Stimulated activated naive CD8-positive, alpha-beta T cell treated with anti-CD3 and anti-CD28 coated beads, Interleukin-15, Interleukin-2, amounts not matched to agents 100 U/mL and 50 U/mL, for 24 hours (primary cell): ENCODE results near the gene TNRC18.
A peak's percentile ranks its signal among the peaks of the same experiment; 100 is the strongest.
"Not testable (repeated sequence)": the region's sequence is repeated elsewhere in the genome, so short reads cannot be mapped to it uniquely, and the experiment has no call there.

Experiments used
- ATAC-seq: fragments of 150-1000 bp; cut with Tn5 transposase; one replicate; pipeline ENCODE4 v1.10.0; 2021
- DNase-seq: peaks from one replicate; pipeline ENCODE4 v3.0.0; 2021

TNRC18 gene

GRCh38 chr7:5375925-5376324 is 47.7 kb downstream of the TNRC18 start:
- DNase-seq, result no peak
- peak; percentile 34 for ATAC-seq

DNA sequence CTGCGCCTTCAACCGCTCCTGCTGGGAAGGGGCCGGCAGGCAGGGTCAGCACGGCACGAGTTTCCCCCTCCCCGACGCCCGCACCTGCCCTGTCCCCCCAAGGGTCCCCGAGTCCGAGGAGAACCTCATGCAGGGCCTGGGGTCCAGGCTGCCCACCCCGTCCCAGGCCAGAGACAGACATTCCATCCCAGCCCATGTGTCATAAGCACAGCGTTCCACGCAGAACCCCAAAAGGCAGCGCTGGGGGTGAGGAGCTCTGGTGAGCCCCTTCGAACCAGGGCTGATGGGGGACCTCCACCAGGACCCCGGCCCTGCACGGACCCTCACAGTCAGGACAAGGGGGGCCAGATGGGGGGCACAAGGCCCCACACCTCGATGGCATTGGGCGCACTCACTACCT is 49.2 kb downstream of the TNRC18 start:
- no peak for ATAC-seq

GRCh38 chr7:5373300-5373699 is 50.3 kb downstream of the TNRC18 start:
- ATAC-seq (no peak), DNase-seq (no peak)

More for the DNA sequence above, 49.2 kb downstream of the TNRC18 start:
- DNase-seq, result no peak

GRCh38 chr7:5370454-5371353 is 52.9 kb downstream of the TNRC18 start:
- no peak for DNase-seq
- no peak for ATAC-seq

- no peak for ATAC-seq
These were observed 56.0 kb downstream of the TNRC18 start for GRCh38 chr7:5367661-5368060.

GRCh38 chr7:5365976-5366625 is 57.5 kb downstream of the TNRC18 start:
- DNase-seq (peak; percentile 64), ATAC-seq (peak; percentile 78)

More at GRCh38 chr7:5367661-5368060, 56.0 kb downstream of the TNRC18 start:
- no peak for DNase-seq

DNA sequence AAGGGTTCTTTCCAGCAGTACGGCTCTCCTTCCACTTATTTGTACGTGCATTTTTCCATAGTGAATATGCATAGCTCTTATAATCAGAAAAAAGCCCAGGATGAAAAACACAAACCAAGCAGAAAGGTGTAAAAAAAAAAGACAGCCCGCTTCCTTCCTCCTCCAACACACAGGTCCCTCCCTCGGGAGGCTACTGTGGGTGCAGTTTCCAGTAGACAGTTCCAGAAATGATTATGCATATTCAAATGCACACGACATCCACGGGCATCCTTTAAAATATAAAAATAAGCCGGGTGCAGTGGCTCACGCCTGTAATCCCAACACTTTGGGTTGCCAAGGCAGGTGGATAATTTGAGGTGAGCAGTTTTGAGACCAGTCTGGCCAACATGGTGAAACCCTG is 59.9 kb downstream of the TNRC18 start:
- ATAC-seq (no peak), DNase-seq (no peak)

- DNase-seq (no peak), ATAC-seq (no peak)
These were observed 61.2 kb downstream of the TNRC18 start for GRCh38 chr7:5362466-5362865.

- ATAC-seq (no peak), DNase-seq (no peak)
These were observed 62.0 kb downstream of the TNRC18 start for GRCh38 chr7:5361446-5362127.

- ATAC-seq (no peak), DNase-seq (no peak)
These were observed 62.7 kb downstream of the TNRC18 start for GRCh38 chr7:5360971-5361370.

DNA sequence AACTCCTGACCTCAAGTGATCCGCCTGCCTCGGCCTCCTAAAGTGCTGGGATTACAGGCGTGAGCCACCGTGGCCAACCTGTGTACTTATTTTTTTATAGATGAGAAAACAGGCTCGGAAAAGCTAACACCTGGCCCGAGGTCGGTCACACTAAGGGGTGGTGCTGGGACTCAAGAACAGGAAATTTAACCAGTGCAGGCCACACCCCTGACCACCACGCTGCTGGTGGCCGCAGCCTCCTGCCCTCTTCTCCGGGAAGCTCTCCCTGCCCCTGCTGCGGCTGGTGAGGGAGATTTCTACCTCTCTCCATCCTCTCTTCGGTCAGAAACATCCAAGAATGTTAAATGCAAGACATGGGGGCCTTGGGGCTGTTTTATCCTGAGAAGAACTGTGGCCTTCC is 63.2 kb downstream of the TNRC18 start:
- DNase-seq (no peak), ATAC-seq (no peak)

GRCh38 chr7:5360021-5360420 is 63.6 kb downstream of the TNRC18 start:
- ATAC-seq, DNase-seq: not testable (repeated sequence)

DNA sequence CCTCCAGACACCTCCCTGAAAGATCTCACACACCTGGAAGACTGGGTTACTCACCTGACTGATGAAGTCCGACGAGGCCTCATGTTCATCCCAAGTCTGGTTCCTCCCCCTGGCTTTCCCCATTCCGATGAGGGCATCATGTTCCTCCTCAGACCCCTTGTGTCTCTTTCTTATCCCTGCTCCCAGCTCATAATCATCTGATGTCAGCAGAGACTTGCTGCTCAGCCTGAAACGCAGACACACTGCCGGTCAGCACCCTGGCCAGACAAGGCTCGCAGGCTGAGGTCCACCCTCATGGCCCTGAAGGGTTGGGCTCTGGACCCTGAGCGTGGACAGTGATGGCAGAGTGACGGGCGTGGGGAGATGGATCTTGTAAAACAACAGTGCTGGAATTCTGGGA is 64.3 kb downstream of the TNRC18 start:
- no peak for ATAC-seq
- DNase-seq, result no peak

GRCh38 chr7:5357951-5358350 is 65.7 kb downstream of the TNRC18 start:
- ATAC-seq (no peak), DNase-seq (no peak)

DNA sequence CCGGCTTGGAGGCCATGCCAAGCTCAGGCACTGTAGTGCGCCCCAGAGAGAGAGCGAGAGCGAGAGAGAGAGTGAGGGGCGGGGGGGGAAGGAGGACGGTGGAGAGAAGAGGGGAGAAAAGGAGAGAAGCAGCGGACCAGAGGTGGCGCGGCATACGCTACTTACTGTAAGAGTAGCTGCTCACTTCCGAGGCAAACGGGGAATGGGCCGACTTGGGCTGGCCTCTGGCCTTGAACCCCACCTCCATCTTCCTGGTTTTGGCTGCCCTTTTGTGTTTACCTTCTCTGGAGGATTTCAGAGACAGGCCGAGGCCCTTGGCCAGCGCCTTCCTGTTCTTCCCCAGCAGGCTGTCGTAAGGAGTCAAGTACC is 66.9 kb downstream of the TNRC18 start:
- ATAC-seq (no peak), DNase-seq (no peak)

GRCh38 chr7:5354460-5355232 is 69.0 kb downstream of the TNRC18 start:
- DNase-seq, result no peak
- no peak for ATAC-seq

DNA sequence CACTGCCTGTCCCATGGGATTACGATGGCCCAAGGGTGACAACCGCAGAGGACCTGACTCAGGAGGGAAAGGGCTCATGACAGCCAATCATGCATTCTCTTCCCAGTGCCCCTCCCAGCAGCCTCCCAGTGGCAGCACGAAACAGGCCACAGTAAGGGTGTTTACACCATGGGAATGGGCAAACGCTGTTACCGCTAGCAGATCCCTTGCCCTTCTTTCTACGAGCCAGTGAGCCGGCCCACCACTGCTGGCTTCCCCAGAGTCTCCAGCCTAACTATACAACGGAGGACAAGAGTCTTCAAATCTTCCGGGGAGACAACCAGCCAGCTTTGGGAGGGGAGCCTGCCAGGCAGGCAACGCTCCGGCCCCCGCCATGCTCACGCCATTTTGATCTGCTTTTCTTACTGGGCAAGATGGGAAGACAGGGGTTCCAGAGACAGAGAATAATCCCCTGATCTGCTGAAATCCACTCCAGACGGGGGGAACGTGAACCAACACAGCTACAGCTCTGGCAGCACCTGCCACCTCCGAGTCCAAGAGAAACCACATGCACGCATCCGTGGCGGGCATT is 71.1 kb downstream of the TNRC18 start:
- DNase-seq (no peak), ATAC-seq (no peak)

DNA sequence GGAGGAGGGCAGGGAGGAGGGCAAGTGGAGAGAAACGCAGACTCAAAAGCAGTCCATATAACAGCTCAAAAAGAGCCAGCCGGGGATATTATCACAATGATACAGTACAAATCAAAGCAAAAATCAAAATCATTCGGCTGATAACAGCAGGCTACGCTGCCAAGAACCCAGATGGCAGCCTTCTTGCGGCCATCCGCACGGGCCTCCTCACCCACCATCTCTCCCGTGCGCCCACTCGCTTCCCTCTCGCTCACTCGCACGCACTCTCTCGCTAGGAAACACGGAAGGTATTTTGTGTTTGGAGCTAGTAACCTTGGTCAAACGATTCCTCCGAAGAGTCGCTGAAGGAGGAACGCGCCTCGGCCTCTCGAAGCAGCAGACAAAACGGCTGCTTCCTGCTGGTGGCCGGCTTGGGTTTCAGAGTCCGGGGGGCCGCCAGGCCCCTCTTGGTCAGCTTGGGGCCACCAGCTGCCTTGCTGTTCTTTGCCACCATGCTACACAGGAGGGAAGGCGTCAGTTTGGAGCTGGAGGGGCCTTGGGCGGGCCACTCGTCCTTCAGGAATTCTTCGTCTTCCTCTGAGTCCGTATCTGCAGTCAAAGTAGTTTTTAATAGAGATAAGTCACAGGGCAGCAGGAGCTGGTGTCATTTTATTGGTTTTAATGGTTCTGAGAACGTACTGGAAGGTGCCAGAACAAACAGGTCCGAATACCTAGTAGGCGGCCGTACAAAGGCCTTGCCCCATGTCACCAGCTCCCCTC is 71.9 kb downstream of the TNRC18 start:
- ATAC-seq (no peak), DNase-seq (no peak)

DNA sequence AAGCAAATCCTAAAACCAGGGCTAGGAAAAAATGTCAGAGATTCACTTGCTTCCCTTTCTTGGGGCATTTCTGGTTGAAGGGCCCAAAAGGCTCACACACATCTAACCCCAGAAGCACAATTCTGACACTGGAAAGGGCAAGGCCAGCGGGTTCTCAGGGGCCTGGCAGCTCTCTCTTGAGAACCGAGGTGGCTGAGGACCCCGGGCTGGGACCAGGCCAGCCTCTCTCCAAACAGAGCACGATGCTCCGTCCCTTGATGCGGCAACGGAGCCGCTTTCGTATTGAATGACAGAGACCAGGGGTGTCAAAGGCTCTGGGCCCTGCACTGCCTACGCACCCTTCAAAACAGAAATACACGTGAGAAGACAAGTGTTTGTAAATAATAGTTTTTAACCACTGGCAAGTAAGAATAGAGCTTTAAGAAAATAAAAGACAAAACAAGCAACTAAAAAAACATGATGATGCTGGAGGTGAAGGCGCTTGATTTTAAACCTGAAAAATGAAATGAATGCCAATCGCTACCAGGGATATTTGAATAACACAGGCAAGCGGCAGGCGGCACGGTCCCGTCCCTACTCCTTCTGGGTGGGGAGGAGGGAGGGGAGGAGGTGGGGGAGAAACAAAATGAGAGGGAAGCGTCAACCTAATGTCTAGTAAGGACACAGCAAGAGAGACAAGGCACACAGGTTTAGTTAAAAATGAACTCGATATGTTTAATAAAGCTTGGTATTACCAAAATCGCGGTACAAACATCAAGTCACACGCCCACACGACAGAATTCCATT is 72.8 kb downstream of the TNRC18 start:
- ATAC-seq (no peak), DNase-seq (no peak)

GRCh38 chr7:5350174-5350463 is 73.5 kb downstream of the TNRC18 start:
- ATAC-seq, result no peak
- DNase-seq, result no peak
